Lung (tissue), 12 donors: ENCODE data around the gene ZNF280C. TPM values are rescaled to one million over a fixed set of nuclear protein-coding genes. Genes with fewer than 3 reads are reported as not detected.

Experiments used
- ATAC-seq: fragments of 200-7000 bp; cut with Tn5 transposase; one replicate; pipeline ENCODE4 v1.9.1; 2020; ENCODE audit warnings: moderate number of reproducible peaks; ENCODE audit not compliant: insufficient read depth, low FRiP score
- DNase-seq, 3 donors: peaks; one replicate each; pipeline ENCODE4 v3.0.0-alpha.2; 2013 to 2017
- H3K27ac ChIP-seq, 2 donors: one replicate each; pipeline ENCODE4 v1.5.1; 2013; ENCODE audit warnings: mild to moderate bottlenecking in 2 of 2, moderate library complexity in 2 of 2, control low read depth in 1 of 2, inconsistent platforms in 1 of 2, low read depth in 1 of 2, low read length in 1 of 2
- H3K27me3 ChIP-seq, 3 donors: one replicate each; pipeline ENCODE4 v1.5.1; 2013; ENCODE audit warnings: low read length in 2 of 3; ENCODE audit not compliant: control insufficient read depth in 3 of 3, insufficient read depth in 3 of 3
- H3K36me3 ChIP-seq, 4 donors: one replicate each; pipeline ENCODE4 v1.5.1; 2013; ENCODE audit warnings: low read length in 4 of 4, mild to moderate bottlenecking in 1 of 4, moderate library complexity in 1 of 4; ENCODE audit not compliant: control insufficient read depth in 4 of 4, insufficient read depth in 4 of 4
- H3K4me1 ChIP-seq, 5 donors: one replicate each; pipeline ENCODE4 v1.5.1; 2013; ENCODE audit warnings: low read length in 5 of 5, mild to moderate bottlenecking in 2 of 5, moderate library complexity in 1 of 5; ENCODE audit not compliant: control insufficient read depth in 5 of 5, insufficient read depth in 5 of 5
- H3K4me3 ChIP-seq: one replicate; pipeline ENCODE4 v1.5.1; 2013; ENCODE audit warnings: mild to moderate bottlenecking, control low read depth, moderate library complexity
- H3K9ac ChIP-seq, 2 donors: one replicate each; pipeline ENCODE4 v1.5.1; 2013; ENCODE audit warnings: low read length in 2 of 2, control low read depth in 1 of 2; ENCODE audit not compliant: insufficient read depth in 1 of 2
- H3K9me3 ChIP-seq, 4 donors: one replicate each; pipeline ENCODE4 v1.5.1; 2013; ENCODE audit warnings: low read length in 3 of 4, mild to moderate bottlenecking in 1 of 4, moderate library complexity in 1 of 4; ENCODE audit not compliant: control insufficient read depth in 4 of 4, insufficient read depth in 3 of 4
- CTCF ChIP-seq: IDR thresholded peaks from 2 replicates; pipeline ENCODE4 v1.5.1; 2012; ENCODE audit warnings: mild to moderate bottlenecking; ENCODE audit errors: control extremely low read depth, extremely low read depth
- WGBS, 2 donors: extraction: QIAGEN DNeasy Blood & Tissue Kit; methylation state at CpG; one replicate each; pipeline ENCODE4 v1.1.7; 2013; 5-methylcytosine and 5-hydroxymethylcytosine counted together
- polyA plus RNA-seq, 2 donors: library from polyadenylated mRNA; stranded (reverse); fragments of 200-250 nt; gene quantifications; one replicate each; pipeline ENCODE4 v1.2.1, GENCODE V29; 2013
- total RNA-seq, 2 donors: library from RNA; depleted of rRNA in 1 of 2; stranded (reverse); fragments of >200 nt in 1 of 2; gene quantifications; one replicate each; pipeline ENCODE4 v1.2.1, GENCODE V29; 2014 to 2021
- donor health status: control.
- donor health status: control.
- donor health status: Bipolar disorder and iron deficiency.
- donor health status: healthy.
- donor health status: DM: yes; HTN: yes; CAD: no.

ZNF280C gene
- total and polyA plus RNA-seq, 4 donors: 1.2 to 7.3 (median 2.5) TPM

- Histone ChIP-seq H3K4me3 (peak overlapping the region; percentile 18), H3K4me1 (peaks cover 0 to 13% (median 0%) of the 10 kb centered on the region in 5 donors), H3K27me3 (peaks cover 3 to 6% (median 5%) of the 10 kb centered on the region in 3 donors), H3K36me3 (no peaks in the 10 kb centered on the region), H3K27ac (peak overlapping the region; percentile 88 to 96), H3K9me3 (peaks cover 0 to 5% (median 0%) of the 10 kb centered on the region in 4 donors), H3K9ac (peak overlapping the region in 1 of 2 donors; percentile 78)
- 0 to 39% methylated on average over 4 of the region's 4 CpGs for WGBS, 2 donors
- ATAC-seq (no peak), DNase-seq (no peak)
- no peak for TF ChIP-seq CTCF
Measured at GRCh38 chrX:130166503-130166777, 102.3 kb downstream of the ZNF280C start.

GRCh38 chrX:130165703-130166502 lies 102.8 kb downstream of the ZNF280C start, which contains the start of gene AIFM1:
Gene AIFM1, minus strand, starts transcription at chrX:130165841. Its CDS starts 185 bp downstream, at chrX:130165656.
- peaks cover 3 to 6% (median 3%) of the 10 kb centered on the region in 3 donors for H3K27me3 ChIP-seq
- WGBS, 2 donors: 0 to 40% methylated on average over 28 to 50 of the region's 50 CpGs
- DNase-seq (peak; percentile 94 to 97 (median 95)), ATAC-seq (peak; percentile 93)
- TF ChIP-seq CTCF: no peak
- no peaks in the 10 kb centered on the region for H3K36me3 ChIP-seq
- H3K4me3 ChIP-seq: peak within 1 kb of the TSS; percentile 53
- H3K9me3 ChIP-seq: peaks cover 0 to 5% (median 0%) of the 10 kb centered on the region in 4 donors
- peak within 1 kb of the TSS in 1 of 2 donors; percentile 78 for H3K9ac ChIP-seq
- peaks cover 0 to 13% (median 0%) of the 10 kb centered on the region in 5 donors for H3K4me1 ChIP-seq
- peak within 1 kb of the TSS; percentile 88 to 96 for H3K27ac ChIP-seq

GRCh38 chrX:130165181-130165702 lies 103.5 kb downstream of the ZNF280C start:
- TF ChIP-seq CTCF: no peak
- DNase-seq: peak in 2 of 3 donors; percentile 48 to 50
- Histone ChIP-seq H3K4me1 (peaks cover 0 to 13% (median 0%) of the 10 kb centered on the region in 5 donors), H3K9ac (peak overlapping the region in 1 of 2 donors; percentile 14), H3K36me3 (no peaks in the 10 kb centered on the region), H3K4me3 (peak overlapping the region; percentile 53), H3K9me3 (peaks cover 0 to 5% (median 0%) of the 10 kb centered on the region in 4 donors), H3K27ac (peak overlapping the region; percentile 88 to 96), H3K27me3 (peaks cover 0 to 6% (median 3%) of the 10 kb centered on the region in 3 donors)
- no peak for ATAC-seq
- 1 to 32% methylated on average over 14 to 32 of the region's 32 CpGs for WGBS, 2 donors
